Coronary artery (tissue), 2 donors: ENCODE results near the gene CAPN2.
A peak's percentile ranks its signal among the peaks of the same experiment; 100 is the strongest.

Source experiments
- DNase-seq: peaks from one replicate; pipeline ENCODE4 v3.0.0-alpha.2; 2017; ENCODE audit warnings: low spot score
- H3K27ac ChIP-seq, 2 donors: fragments of 200-600 bp; sonication (generic); one replicate each; pipeline ENCODE4 v1.5.1; 2016 to 2019
- H3K4me3 ChIP-seq: fragments of 200-600 bp; sonication (generic); 2 replicates; pipeline ENCODE4 v1.5.1; 2016; ENCODE audit warnings: mild to moderate bottlenecking, moderate library complexity
- CTCF ChIP-seq: fragments of 200-600 bp; sonication (generic); IDR thresholded peaks from one replicate; pipeline ENCODE4 v1.5.1; 2019; ENCODE audit warnings: antibody characterized with exemption

CAPN2 gene

GRCh38 chr1:223670458-223671159, 41.7 kb upstream of the CAPN2 start:
- TF ChIP-seq CTCF, result no peak
- Histone ChIP-seq H3K4me3 (no peak overlapping the region), H3K27ac (no peak overlapping the region)
- no peak for DNase-seq

DNA sequence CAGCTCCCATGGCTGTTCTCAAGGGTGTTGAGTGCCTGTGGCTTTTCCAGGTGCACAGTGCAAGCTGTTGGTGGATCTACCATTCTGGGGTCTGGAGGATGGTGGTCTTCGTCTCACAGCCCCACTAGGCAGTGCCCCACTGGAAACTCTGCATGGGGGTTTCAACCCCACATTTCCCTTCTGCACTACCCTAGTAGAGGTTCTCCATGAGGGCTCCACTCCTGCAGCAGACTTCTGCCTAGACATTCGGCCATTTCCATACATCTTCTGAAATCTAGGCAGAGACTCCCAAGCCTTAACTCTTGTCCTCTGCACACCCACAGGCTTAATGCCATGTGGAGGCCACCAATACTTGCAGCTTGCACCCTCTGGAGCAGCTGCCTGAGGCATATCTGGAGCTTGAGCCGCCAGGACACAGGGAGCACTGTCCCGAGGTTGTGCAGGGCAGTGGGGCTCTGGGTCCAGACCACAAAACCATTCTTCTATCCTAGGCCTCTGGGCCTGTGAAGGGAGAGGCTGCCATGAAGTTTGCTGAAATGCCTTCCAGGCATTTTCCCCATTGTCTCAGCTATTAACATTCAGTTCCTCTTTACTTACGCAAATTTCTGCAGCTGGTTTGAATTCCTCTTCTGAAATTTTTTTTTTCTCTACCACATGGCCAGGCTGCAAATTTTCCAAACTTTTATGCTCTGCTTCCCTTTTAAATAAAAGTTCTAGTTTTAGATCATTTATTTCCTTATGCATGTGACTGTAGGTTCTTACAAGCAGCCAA, 38.0 kb upstream of the CAPN2 start:
- DNase-seq, result no peak
- no peak for TF ChIP-seq CTCF
- H3K4me3 ChIP-seq, result no peak overlapping the region
- no peak overlapping the region for H3K27ac ChIP-seq

DNA sequence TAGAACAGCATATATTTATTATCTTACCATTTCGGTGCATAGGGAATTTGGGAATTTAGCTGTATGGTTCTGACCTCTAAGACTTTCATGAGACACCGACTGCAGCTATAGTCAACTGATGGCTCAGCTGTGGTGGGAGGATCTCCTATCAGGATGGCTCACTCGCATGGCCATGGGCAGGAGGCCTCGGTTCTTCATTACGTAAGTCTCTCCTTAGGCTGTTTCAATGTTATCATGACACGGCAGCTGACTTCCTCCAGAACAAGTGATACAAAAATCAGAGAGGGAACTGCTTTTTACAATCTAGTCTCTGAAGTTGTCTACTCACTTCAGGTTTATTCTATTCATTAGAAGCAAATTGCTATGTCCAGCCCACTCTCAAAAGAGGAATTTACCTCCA, 33.5 kb upstream of the CAPN2 start:
- no peak for TF ChIP-seq CTCF
- Histone ChIP-seq H3K27ac (no peak overlapping the region), H3K4me3 (no peak overlapping the region)
- no peak for DNase-seq

GRCh38 chr1:223680188-223680587, 32.2 kb upstream of the CAPN2 start:
- Histone ChIP-seq H3K27ac (no peak overlapping the region), H3K4me3 (no peak overlapping the region)
- no peak for DNase-seq
- no peak for TF ChIP-seq CTCF

- no peak for TF ChIP-seq CTCF
- no peak for DNase-seq
- Histone ChIP-seq H3K27ac (no peak overlapping the region), H3K4me3 (no peak overlapping the region)
Observed at GRCh38 chr1:223682502-223682901, 29.8 kb upstream of the CAPN2 start.

- peak; percentile 30 for TF ChIP-seq CTCF
- DNase-seq, result no peak
- Histone ChIP-seq H3K4me3 (no peak overlapping the region), H3K27ac (no peak overlapping the region)
Observed at GRCh38 chr1:223683586-223684487, 28.5 kb upstream of the CAPN2 start.
